DMS153 treated with DMSO at 0.1 percent for 48 hours (cell line): ENCODE data around the gene UST.
"Not testable (repeated sequence)": the region's sequence is repeated elsewhere in the genome, so short reads cannot be mapped to it uniquely, and the experiment has no call there.

Experiments used
- DNase-seq: peaks from one replicate; lab custom pipeline; 2025; ENCODE audit not compliant: unreplicated experiment; lab: John Stamatoyannopoulos, UW

Gene UST

DNA sequence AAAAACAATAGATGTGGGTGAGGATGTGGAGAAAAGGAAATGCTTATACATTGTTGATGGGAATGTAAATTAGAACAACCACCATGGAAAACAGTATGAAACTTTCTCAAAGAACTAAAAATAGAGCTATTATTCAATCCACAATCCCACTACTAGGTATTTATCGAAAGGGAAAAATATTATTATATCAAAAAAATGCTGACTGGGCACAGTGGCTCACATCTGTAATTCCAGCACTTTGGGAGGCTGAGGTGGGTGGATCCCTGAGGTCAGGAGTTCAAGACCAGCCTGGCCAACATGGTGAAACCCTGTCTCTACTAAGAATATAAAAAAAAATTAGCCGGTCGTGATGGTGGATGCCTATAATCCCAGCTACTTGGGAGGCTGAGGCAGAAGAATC is 357.1 kb downstream of the UST start:
- DNase-seq = not testable (repeated sequence)

DNA sequence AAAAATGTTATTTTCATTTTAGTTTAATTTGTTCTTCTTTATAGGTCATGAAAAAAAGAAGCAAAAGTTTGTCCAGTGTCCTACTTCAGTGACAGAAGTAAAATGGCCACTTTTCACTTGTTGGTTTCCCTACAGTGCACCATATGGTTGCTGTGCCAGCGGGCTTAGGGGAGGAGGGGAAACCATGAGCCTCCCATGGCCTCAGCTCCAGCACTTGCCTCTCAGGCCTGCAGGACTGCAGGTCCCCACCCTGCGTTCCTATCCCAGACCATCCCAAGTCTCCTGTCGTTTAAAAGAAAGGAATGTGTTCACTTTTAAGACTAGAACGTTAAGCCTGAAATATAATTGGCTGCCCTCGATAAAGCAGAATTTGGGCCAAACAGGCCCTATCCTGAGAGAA is 360.7 kb downstream of the UST start:
- no peak for DNase-seq

DNA sequence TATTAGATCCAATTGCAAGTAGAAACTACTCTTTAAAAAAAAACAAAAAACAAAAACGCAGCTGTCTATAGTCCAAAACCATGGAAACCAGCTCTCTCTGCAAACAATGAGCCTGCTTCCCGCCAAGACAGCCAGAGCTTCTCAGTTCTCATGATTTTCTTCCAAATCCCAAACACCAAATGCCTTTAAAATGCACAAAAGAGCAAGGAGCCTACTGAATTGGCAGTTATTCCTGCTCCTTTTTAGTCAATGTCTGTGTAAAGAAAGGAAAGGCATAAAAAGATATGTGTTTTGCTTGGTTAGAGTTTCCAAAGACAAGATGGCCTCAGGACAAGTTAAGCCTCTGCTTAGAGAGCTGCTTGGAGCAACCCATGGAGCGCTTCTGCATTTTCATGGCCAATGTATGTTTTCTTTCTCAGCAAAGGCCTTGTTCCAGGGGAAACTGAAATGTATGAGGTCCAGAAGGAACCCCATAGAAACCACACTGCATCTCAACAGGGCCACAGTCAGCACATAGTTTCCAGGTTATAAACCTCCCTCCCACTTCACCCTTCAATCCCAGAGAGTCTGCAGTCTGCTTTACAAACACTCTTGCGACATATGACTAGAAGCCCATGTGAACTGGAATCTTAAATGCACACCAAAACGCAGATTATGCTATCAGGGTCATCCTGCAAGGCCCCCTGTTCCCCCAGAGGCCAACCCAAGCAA is 361.4 kb downstream of the UST start:
- no peak for DNase-seq

GRCh38 chr6:149108749-149109100 is 361.9 kb downstream of the UST start:
- DNase-seq = no peak

GRCh38 chr6:149109397-149110070 is 362.7 kb downstream of the UST start:
- no peak for DNase-seq

- DNase-seq = no peak
Observed at GRCh38 chr6:149111556-149112115, 364.8 kb downstream of the UST start.

DNA sequence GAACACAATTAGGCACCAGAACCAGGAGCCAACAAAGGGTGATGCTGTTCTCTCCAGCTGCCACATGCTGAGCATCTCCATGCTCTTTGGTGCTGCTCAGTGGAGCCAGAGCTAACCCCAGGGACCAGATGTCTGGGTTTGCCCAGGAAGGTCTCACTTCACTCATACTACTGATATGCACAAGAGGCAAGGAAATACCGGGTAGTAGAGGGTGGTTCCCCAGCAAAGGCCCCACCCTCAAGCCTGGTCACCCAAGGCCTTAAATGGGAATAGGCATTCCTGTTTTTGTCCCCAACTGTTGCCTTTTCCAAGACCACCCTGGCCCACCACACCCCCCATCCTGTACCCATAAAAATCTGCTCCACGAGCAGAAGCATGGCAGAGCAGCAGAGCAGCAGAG is 366.1 kb downstream of the UST start:
- no peak for DNase-seq

DNA sequence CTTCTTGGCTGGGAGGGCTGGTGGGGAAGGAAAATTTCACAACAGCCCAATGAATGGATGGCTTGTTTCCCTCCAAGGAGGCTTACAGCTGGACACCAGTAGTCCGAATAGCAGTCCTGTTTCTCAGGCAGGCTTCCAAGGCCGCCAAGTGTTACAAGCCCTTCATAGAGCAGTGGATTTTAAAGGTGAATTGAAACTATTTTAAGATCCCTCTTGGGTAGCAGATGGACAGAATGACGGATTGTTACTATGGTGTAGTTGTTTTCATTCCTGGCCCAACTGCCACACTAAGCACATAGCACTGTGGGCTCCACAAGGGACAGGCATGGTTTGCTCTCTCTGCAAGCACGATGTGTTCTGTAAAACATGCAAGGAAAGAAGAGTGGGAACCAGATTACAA is 367.3 kb downstream of the UST start:
- no peak for DNase-seq

DNA sequence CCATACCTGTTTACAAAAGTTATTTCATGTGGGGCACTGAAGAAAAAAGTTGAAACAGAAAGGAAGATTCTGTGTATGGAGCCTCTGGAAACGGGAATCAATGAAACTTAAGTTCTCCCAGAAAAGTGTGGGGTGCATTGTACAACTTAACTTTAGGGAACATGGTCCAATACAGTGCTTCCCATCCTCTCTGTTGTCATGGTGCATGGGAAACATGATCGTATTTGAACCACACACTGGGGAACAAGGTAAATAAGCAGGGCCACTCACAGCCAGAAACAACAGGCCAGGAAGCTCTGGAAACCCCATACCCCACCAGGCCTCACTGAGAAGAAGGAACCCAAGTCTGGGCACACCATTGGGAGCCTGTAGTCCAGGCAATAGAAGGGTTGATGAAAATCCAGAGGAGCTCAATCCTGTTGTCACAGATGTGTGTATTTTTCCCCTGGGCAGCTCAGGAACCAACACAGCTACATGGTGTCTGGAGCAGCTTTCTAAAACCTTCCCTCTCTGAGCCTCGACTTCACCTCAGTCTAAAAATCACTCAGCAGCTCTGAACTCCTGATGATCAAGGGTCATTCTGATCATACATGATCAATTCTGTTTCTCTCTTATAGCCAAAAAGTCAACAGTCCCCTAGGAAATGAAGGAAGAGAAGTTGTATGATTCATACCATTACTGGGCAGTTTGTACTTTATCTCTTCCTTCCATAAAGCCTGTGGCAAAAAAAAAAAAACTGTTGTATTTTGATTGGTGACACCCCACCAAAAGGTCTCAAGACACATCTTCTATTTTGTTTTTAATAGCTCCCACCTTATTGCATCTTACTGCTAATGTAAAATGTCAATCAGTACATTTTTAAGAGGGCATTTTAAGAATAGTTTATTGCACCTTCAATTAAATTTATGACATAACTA is 372.2 kb downstream of the UST start:
- no peak for DNase-seq

DNA sequence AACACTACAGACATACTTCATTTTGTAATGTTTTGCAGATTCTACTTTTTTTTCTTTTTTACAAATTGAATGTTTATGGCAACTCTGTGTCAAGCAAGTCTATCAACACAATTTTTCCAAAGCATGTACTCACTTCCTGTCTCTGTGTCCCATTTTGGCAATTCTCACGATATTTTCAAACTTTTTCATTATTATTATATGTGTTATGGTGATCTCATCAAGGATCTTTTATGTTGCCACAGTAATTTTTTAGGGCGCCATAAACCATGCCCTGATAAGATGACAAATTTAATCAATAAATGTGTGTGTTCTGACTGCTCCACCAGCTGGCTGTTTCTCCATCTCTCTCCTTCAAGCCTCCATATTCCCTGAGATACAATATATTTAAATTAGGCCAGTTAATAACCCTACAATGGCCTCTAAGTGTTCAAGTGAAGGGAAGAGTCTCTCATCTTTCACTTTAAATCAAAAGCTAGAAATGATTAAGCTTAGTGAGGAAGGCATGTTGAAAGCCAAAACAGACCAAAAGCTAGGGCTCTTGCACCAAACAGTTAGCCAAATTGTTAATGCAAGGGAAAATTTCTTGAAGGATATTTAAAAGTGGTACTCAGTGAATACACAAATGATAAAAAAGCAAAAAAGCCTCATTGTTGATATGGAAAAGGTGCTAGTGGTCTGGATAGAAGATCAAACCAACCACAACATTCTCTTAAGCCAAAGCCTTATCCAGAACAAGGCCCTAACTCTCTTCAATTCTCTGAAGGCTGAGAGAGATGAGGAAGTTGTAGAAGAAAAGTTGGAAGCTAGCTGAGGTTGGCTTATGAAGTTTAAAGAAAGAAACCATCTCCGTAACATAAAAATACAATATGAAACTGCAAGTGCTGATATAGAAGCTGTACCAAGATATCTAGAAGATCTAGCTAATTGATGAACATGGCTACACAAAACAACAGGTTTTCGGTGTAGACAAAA is 376.3 kb downstream of the UST start:
- DNase-seq = no peak

DNA sequence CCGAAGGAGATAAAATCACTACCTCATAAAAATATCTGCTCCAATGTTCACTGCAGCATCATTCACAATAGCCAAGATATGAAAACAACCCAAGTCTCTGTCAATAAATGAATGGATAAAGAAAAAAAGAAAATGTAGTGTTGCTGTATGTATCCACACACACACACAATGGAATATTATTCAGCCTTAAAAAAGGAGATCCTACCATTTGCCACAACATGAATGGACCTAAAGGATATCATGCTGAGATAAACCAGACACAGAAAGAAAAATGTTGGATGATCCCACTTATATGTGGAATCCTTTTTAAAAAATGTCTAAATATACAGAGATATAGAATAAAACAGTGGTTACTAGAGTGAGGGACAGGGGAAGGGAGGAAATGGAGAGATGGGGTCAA is 378.5 kb downstream of the UST start:
- no peak for DNase-seq
